SK-N-SH (cell line): Measurements from ENCODE around the gene HIPK2.

Experiments
- CHD2 ChIP-seq: fragments of 150-350 bp; IDR thresholded peaks from 2 replicates; pipeline ENCODE4 v1.6.1; 2018; ENCODE audit warnings: low read length; ENCODE audit not compliant: partially characterized antibody
- EZH2phosphoT487 ChIP-seq: fragments of 200-600 bp; sonication (generic); IDR thresholded peaks from 2 replicates; pipeline ENCODE4 v1.6.1; 2017; ENCODE audit warnings: low read depth, mixed run types, mild to moderate bottlenecking, antibody characterized with exemption, moderate library complexity, borderline replicate concordance
- MAX ChIP-seq: IDR thresholded peaks from 2 replicates; pipeline ENCODE4 v1.4.0; 2012; ENCODE audit warnings: low read depth
- MXI1 ChIP-seq: IDR thresholded peaks from 2 replicates; pipeline ENCODE4 v1.6.1; 2012; ENCODE audit warnings: mild to moderate bottlenecking, low read depth, low read length, improper control_type of control experiment
- SIN3A ChIP-seq: IDR thresholded peaks from 2 replicates; pipeline ENCODE4 v1.6.1; 2012; ENCODE audit warnings: low read depth, mild to moderate bottlenecking, low read length, moderate library complexity, borderline replicate concordance
- TAF1 ChIP-seq: IDR thresholded peaks from 2 replicates; pipeline ENCODE4 v1.6.1; 2012; ENCODE audit warnings: low read depth, mild to moderate bottlenecking, low read length, moderate library complexity, borderline replicate concordance
- TCF12 ChIP-seq: IDR thresholded peaks from 2 replicates; pipeline ENCODE4 v1.4.0; 2012
- ZBTB33 ChIP-seq: IDR thresholded peaks from 2 replicates; pipeline ENCODE4 v1.4.0; 2012; ENCODE audit warnings: low read depth, borderline replicate concordance
- TF ChIP-seq, protein P1 (sequence below): fragments of 200-600 bp; sonication (generic); IDR thresholded peaks from 2 replicates; pipeline ENCODE4 v1.6.1; 2017; ENCODE audit warnings: antibody characterized with exemption, mild to moderate bottlenecking, moderate library complexity

- TF ChIP-seq, protein P1, sequence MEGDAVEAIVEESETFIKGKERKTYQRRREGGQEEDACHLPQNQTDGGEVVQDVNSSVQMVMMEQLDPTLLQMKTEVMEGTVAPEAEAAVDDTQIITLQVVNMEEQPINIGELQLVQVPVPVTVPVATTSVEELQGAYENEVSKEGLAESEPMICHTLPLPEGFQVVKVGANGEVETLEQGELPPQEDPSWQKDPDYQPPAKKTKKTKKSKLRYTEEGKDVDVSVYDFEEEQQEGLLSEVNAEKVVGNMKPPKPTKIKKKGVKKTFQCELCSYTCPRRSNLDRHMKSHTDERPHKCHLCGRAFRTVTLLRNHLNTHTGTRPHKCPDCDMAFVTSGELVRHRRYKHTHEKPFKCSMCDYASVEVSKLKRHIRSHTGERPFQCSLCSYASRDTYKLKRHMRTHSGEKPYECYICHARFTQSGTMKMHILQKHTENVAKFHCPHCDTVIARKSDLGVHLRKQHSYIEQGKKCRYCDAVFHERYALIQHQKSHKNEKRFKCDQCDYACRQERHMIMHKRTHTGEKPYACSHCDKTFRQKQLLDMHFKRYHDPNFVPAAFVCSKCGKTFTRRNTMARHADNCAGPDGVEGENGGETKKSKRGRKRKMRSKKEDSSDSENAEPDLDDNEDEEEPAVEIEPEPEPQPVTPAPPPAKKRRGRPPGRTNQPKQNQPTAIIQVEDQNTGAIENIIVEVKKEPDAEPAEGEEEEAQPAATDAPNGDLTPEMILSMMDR: no peak
- TF ChIP-seq ZBTB33: no peak
- no peak for TF ChIP-seq MAX
- TF ChIP-seq SIN3A: no peak
- no peak for TF ChIP-seq CHD2
- TF ChIP-seq MXI1: no peak
- no peak for TF ChIP-seq TAF1
- TF ChIP-seq TCF12: no peak
- no peak for TF ChIP-seq EZH2phosphoT487
Observed at GRCh38 chr7:139679731-139680594, 97.8 kb downstream of the HIPK2 start.
